HepG2 (cell line): Measurements from ENCODE around the gene STYXL2. TPM values are rescaled to one million over a fixed set of nuclear protein-coding genes. Genes with fewer than 3 reads are reported as not detected.

Source experiments
- ATAC-seq: fragments of 200-7000 bp; cut with Tn5 transposase; 3 replicates; pipeline ENCODE4 v1.9.1; 2020; ENCODE audit warnings: mild to moderate bottlenecking, moderate library complexity
- BruUV-seq: library from RNA; stranded (reverse); fragments of 400-500 nt; replicated peaks from 2 replicates; lab custom pipeline; 2021; lab: Mats Ljungman, UMichigan
- CTCF ChIA-PET: fragments of 300-600 bp; formaldehyde crosslinking; extraction: SDS; loops from one replicate; lab custom pipeline; 2021; ENCODE audit warnings: low total read pairs, inconsistent platforms, low intra/inter-chr PET ratio; lab: Yijun Ruan, JAX
- POLR2A ChIA-PET: fragments of 350-600 bp; sonication (Branson Sonifier 250); formaldehyde crosslinking; loops from one replicate; lab custom pipeline; 2020; ENCODE audit warnings: antibody characterized with exemption, inconsistent platforms; lab: Yijun Ruan, JAX
- DNase-seq: peaks from one replicate; pipeline ENCODE4 v3.0.0-alpha.2; 2015; ENCODE audit warnings: low spot score
- FAIRE-seq: peaks from 3 replicates; lab custom pipeline; 2011; peaks lifted over from hg19 to GRCh38; lab: Jason Lieb, UNC
- H2AFZ ChIP-seq: one replicate; pipeline ENCODE4 v1.6.1; 2011; ENCODE audit warnings: low read length, inconsistent platforms
- H3K27ac ChIP-seq: fragments of 300-600 bp; 3 replicates; pipeline ENCODE4 v1.8.0; 2011; ENCODE audit warnings: mixed run types, mild to moderate bottlenecking, mixed read lengths, low read length, inconsistent platforms; ENCODE audit not compliant: insufficient read depth; ENCODE audit errors: extremely low read length
- H3K27me3 ChIP-seq, 2 experiments: fragments of 200-600 bp in 1 of 2; 2 replicates in 1 of 2; 3 replicates in 1 of 2; pipeline versions ENCODE4 v1.6.0 to v1.8.0; 2011; ENCODE audit warnings: low read length in 2 of 2, mild to moderate bottlenecking in 2 of 2, moderate library complexity in 2 of 2, inconsistent platforms in 1 of 2; ENCODE audit not compliant: insufficient read depth in 2 of 2, control insufficient read depth in 1 of 2
- H3K36me3 ChIP-seq, 2 experiments: fragments of 200-600 bp in 1 of 2; replicated peaks in 1 of 2; 2 replicates in 1 of 2; 3 replicates in 1 of 2; pipeline versions ENCODE4 v1.5.1 to v1.8.0; 2011; ENCODE audit warnings: low read length in 2 of 2, inconsistent platforms in 1 of 2; ENCODE audit not compliant: insufficient read depth in 2 of 2, control insufficient read depth in 1 of 2
- H3K4me1 ChIP-seq: 2 replicates; pipeline ENCODE4 v1.5.1; 2012; ENCODE audit warnings: low read length, inconsistent platforms; ENCODE audit not compliant: insufficient read depth
- H3K4me2 ChIP-seq: 2 replicates; pipeline ENCODE4 v1.6.0; 2011; ENCODE audit warnings: low read depth, low read length, inconsistent platforms
- H3K4me3 ChIP-seq, 3 experiments: fragments of 200-600 bp in 1 of 3; sonication (generic), shearing (Covaris generic) in 1 of 3; replicated peaks in 1 of 3; 2 replicates each; pipeline ENCODE4 v1.5.1; 2011 to 2016; ENCODE audit warnings: low read length in 3 of 3, inconsistent platforms in 2 of 3, low read depth in 2 of 3, mild to moderate bottlenecking in 2 of 3, control low read depth in 1 of 3, mixed read lengths in 1 of 3; ENCODE audit not compliant: insufficient read depth in 1 of 3
- H3K79me2 ChIP-seq: one replicate; pipeline ENCODE4 v1.6.1; 2011; ENCODE audit warnings: low read length, inconsistent platforms; ENCODE audit not compliant: insufficient read depth
- H3K9ac ChIP-seq: 2 replicates; pipeline ENCODE4 v1.6.0; 2011; ENCODE audit warnings: mild to moderate bottlenecking, low read depth, low read length, inconsistent platforms; ENCODE audit not compliant: insufficient read depth
- H3K9me3 ChIP-seq: 2 replicates; pipeline ENCODE4 v1.5.1; 2012; ENCODE audit warnings: mild to moderate bottlenecking, low read length
- H4K20me1 ChIP-seq: 2 replicates; pipeline ENCODE4 v1.6.0; 2011; ENCODE audit warnings: inconsistent platforms, mild to moderate bottlenecking, low read length, moderate library complexity; ENCODE audit not compliant: insufficient read depth
- ATF1 ChIP-seq: IDR thresholded peaks from 2 replicates; pipeline ENCODE4 v1.6.1; 2016; ENCODE audit warnings: mild to moderate bottlenecking, control low read depth
- HOXA7 ChIP-seq: sonication (generic); formaldehyde crosslinking; IDR thresholded peaks from 2 replicates; pipeline ENCODE4 v1.8.1; 2022; ENCODE audit warnings: mild to moderate bottlenecking, missing genetic modification reagents, moderate library complexity
- NCOA2 ChIP-seq: sonication (generic); formaldehyde crosslinking; IDR thresholded peaks from 2 replicates; pipeline ENCODE4 v1.8.0; 2022; ENCODE audit warnings: inconsistent platforms
- SIX1 ChIP-seq: sonication (generic); formaldehyde crosslinking; IDR thresholded peaks from 2 replicates; pipeline ENCODE4 v1.4.0; 2020; ENCODE audit warnings: missing genetic modification reagents, borderline replicate concordance
- YEATS2 ChIP-seq: sonication (generic); formaldehyde crosslinking; IDR thresholded peaks from 2 replicates; pipeline ENCODE4 v1.4.0; 2020; ENCODE audit warnings: missing genetic modification reagents, borderline replicate concordance
- ZFAT ChIP-seq: sonication (generic); formaldehyde crosslinking; conservative IDR thresholded peaks from 2 replicates; pipeline ENCODE4 v1.8.1; 2023; ENCODE audit warnings: missing genetic modification reagents, inconsistent platforms
- ZFP1 ChIP-seq: IDR thresholded peaks from 2 replicates; pipeline ENCODE4 v1.6.1; 2016
- ZNF230 ChIP-seq: sonication (generic); formaldehyde crosslinking; IDR thresholded peaks from 2 replicates; pipeline ENCODE4 v1.4.0; 2020; ENCODE audit warnings: mild to moderate bottlenecking, missing genetic modification reagents
- ZNF546 ChIP-seq: sonication (generic); formaldehyde crosslinking; conservative IDR thresholded peaks from 2 replicates; pipeline ENCODE4 v1.8.1; 2023; ENCODE audit warnings: mild to moderate bottlenecking, missing genetic modification reagents
- ZNF713 ChIP-seq: sonication (generic); formaldehyde crosslinking; IDR thresholded peaks from 2 replicates; pipeline ENCODE4 v1.4.0; 2020; ENCODE audit warnings: mild to moderate bottlenecking, missing genetic modification reagents
- WGBS: methylation state at CpG from one replicate; pipeline ENCODE4 v1.1.6; 2017; ENCODE audit warnings: low lambda C conversion rate; 5-methylcytosine and 5-hydroxymethylcytosine counted together
- in situ Hi-C: cut with HindIII; loops from 2 replicates; pipeline ENCODE4 v1.10.0; 2017; ENCODE audit warnings: low pct_unique_long_range_greater_than_20kb; ENCODE audit not compliant: extremely low pct_ligation_motif_present
- intact Hi-C: fragments of 100-400 bp; cut with micrococcal nuclease; formaldehyde crosslinking; loops from one replicate; pipeline ENCODE4 v1.10.0; 2022; ENCODE audit not compliant: unreplicated experiment
- polyA plus RNA-seq, 8 experiments: library from polyadenylated mRNA; depleted of rRNA in 3 of 8; stranded (reverse) in 7 of 8; unstranded in 1 of 8; fragments of >200 nt; fragmentation: Illumina TruSeq in 4 of 8; extraction: Trizol in 4 of 8; gene quantifications; 2 replicates each; pipeline versions ENCODE4 v1.2.1 to v1.2.3, GENCODE V29; 2011 to 2016; ENCODE audit warnings: low read depth in 4 of 8, missing spikeins in 1 of 8, mixed read lengths in 1 of 8; ENCODE audit not compliant: insufficient read depth in 1 of 8
- total RNA-seq, 5 experiments: library from RNA; depleted of rRNA; stranded (reverse); fragments of >200 nt; fragmentation: Illumina TruSeq; extraction: Trizol; gene quantifications; 2 replicates each; pipeline ENCODE4 v1.2.3, GENCODE V29; 2016; ENCODE audit warnings: low read depth in 1 of 5
- TF ChIP-seq, protein P1 (sequence below): sonication (generic); formaldehyde crosslinking; IDR thresholded peaks from 2 replicates; pipeline ENCODE4 v1.8.1; 2023; ENCODE audit warnings: mild to moderate bottlenecking, inconsistent platforms, moderate library complexity, missing genetic modification reagents, borderline replicate concordance
- TF ChIP-seq, protein P2 (sequence below): sonication (generic); formaldehyde crosslinking; IDR thresholded peaks from one replicate; pipeline ENCODE4 v1.5.1; 2020; ENCODE audit warnings: mild to moderate bottlenecking, missing genetic modification reagents; ENCODE audit errors: not compliant biosample characterization
- TF ChIP-seq, protein P3 (sequence below): sonication (generic); formaldehyde crosslinking; IDR thresholded peaks from 2 replicates; pipeline ENCODE4 v1.4.0; 2020; ENCODE audit warnings: missing genetic modification reagents

STYXL2 gene
- total and polyA plus RNA-seq, 2 of the 13 experiments (the other 11 are each of a cell fraction or from before 2014, with no cell fraction given): not detected

DNA sequence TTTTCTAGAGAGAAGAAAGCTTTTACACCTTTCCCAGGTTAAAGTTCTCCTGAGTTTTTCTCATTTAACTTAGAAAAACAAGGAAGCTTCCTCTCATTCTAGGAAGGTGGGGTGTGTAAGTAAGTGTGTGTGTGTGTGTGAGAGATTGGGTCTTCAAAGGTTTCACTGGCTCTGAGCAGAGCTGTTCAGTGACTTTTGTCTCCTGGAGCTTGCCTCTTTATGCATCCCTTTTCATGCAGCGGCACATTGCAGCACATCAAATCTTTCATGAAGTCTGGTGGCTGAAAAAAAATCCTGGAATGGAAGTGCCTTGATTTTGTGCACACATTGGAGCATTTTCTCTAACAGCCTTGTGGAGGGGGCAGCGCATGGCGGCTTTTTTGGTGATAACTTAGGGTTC lies 7.1 kb upstream of the STYXL2 start:
- no TSS peak for BruUV-seq
- ChIA-PET CTCF (no interaction called here), POLR2A (no interaction called here)
- H3K4me3 ChIP-seq: no peak overlapping the region
- no peak overlapping the region for H3K9ac ChIP-seq
- in situ Hi-C loops (no loop called here), intact Hi-C loops (loop anchor here (10.0 kb wide), 1 partner anchor 618 kb away; no protein-coding TSS in a partner anchor)
- no peaks in the 10 kb centered on the region for H3K36me3 ChIP-seq
- H2AFZ ChIP-seq: no peak overlapping the region
- H3K27ac ChIP-seq: no peak overlapping the region
- ATAC-seq: no peak
- peaks cover 6 to 24% of the 10 kb centered on the region in 2 experiments; a peak in 3 of 5 replicates for H3K27me3 ChIP-seq
- H3K4me2 ChIP-seq: no peak overlapping the region
- FAIRE-seq: no peak
- WGBS: 30% methylated on average over 3 of the region's 3 CpGs
- no peaks in the 10 kb centered on the region for H3K9me3 ChIP-seq
- H3K79me2 ChIP-seq: no peaks in the 10 kb centered on the region
- H4K20me1 ChIP-seq: no peaks in the 10 kb centered on the region
- peaks cover 14% of the 10 kb centered on the region for H3K4me1 ChIP-seq
- no peak for DNase-seq
- TF ChIP-seq ZNF230 (CRISPR knock-in tag) (no peak), HOXA7 (no peak), NCOA2 (CRISPR knock-in tag) (no peak), YEATS2 (no peak), ZFP1 (CRISPR knock-in tag) (no peak), ATF1 (CRISPR knock-in tag) (no peak), ZFAT (CRISPR knock-in tag) (no peak), ZNF546 (no peak), ZNF713 (CRISPR knock-in tag) (no peak), SIX1 (CRISPR knock-in tag) (no peak)
- TF ChIP-seq, protein P1, sequence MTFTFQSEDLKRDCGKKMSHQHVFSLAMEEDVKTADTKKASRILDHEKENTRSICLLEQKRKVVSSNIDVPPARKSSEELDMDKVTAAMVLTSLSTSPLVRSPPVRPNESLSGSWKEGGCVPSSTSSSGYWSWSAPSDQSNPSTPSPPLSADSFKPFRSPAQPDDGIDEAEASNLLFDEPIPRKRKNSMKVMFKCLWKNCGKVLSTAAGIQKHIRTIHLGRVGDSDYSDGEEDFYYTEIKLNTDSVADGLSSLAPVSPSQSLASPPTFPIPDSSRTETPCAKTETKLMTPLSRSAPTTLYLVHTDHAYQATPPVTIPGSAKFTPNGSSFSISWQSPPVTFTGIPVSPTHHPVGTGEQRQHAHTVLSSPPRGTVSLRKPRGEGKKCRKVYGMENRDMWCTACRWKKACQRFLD: no peak
- TF ChIP-seq, protein P2, sequence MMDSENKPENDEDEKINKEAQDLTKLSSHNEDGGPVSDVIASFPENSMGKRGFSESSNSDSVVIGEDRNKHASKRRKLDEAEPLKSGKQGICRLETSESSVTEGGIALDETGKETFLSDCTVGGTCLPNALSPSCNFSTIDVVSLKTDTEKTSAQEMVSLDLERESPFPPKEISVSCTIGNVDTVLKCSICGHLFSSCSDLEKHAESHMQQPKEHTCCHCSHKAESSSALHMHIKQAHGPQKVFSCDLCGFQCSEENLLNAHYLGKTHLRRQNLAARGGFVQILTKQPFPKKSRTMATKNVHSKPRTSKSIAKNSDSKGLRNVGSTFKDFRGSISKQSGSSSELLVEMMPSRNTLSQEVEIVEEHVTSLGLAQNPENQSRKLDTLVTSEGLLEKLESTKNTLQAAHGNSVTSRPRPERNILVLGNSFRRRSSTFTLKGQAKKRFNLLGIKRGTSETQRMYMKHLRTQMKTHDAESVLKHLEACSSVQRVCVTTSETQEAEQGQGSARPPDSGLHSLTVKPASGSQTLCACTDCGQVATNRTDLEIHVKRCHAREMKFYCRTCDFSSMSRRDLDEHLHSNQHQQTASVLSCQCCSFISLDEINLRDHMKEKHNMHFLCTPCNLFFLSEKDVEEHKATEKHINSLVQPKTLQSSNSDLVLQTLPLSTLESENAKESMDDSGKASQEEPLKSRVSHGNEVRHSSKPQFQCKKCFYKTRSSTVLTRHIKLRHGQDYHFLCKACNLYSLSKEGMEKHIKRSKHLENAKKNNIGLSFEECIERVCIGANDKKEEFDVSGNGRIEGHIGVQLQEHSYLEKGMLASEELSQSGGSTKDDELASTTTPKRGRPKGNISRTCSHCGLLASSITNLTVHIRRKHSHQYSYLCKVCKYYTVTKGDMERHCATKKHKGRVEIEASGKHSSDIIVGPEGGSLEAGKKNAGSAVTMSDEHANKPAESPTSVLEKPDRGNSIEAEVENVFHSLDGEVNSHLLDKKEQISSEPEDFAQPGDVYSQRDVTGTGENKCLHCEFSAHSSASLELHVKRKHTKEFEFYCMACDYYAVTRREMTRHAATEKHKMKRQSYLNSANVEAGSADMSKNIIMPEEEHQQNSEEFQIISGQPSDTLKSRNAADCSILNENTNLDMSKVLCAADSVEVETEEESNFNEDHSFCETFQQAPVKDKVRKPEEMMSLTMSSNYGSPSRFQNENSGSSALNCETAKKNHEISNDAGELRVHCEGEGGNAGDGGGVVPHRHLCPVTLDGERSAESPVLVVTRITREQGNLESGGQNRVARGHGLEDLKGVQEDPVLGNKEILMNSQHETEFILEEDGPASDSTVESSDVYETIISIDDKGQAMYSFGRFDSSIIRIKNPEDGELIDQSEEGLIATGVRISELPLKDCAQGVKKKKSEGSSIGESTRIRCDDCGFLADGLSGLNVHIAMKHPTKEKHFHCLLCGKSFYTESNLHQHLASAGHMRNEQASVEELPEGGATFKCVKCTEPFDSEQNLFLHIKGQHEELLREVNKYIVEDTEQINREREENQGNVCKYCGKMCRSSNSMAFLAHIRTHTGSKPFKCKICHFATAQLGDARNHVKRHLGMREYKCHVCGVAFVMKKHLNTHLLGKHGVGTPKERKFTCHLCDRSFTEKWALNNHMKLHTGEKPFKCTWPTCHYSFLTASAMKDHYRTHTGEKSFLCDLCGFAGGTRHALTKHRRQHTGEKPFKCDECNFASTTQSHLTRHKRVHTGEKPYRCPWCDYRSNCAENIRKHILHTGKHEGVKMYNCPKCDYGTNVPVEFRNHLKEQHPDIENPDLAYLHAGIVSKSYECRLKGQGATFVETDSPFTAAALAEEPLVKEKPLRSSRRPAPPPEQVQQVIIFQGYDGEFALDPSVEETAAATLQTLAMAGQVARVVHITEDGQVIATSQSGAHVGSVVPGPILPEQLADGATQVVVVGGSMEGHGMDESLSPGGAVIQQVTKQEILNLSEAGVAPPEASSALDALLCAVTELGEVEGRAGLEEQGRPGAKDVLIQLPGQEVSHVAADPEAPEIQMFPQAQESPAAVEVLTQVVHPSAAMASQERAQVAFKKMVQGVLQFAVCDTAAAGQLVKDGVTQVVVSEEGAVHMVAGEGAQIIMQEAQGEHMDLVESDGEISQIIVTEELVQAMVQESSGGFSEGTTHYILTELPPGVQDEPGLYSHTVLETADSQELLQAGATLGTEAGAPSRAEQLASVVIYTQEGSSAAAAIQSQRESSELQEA (CRISPR knock-in tag): no peak
- TF ChIP-seq, protein P3, sequence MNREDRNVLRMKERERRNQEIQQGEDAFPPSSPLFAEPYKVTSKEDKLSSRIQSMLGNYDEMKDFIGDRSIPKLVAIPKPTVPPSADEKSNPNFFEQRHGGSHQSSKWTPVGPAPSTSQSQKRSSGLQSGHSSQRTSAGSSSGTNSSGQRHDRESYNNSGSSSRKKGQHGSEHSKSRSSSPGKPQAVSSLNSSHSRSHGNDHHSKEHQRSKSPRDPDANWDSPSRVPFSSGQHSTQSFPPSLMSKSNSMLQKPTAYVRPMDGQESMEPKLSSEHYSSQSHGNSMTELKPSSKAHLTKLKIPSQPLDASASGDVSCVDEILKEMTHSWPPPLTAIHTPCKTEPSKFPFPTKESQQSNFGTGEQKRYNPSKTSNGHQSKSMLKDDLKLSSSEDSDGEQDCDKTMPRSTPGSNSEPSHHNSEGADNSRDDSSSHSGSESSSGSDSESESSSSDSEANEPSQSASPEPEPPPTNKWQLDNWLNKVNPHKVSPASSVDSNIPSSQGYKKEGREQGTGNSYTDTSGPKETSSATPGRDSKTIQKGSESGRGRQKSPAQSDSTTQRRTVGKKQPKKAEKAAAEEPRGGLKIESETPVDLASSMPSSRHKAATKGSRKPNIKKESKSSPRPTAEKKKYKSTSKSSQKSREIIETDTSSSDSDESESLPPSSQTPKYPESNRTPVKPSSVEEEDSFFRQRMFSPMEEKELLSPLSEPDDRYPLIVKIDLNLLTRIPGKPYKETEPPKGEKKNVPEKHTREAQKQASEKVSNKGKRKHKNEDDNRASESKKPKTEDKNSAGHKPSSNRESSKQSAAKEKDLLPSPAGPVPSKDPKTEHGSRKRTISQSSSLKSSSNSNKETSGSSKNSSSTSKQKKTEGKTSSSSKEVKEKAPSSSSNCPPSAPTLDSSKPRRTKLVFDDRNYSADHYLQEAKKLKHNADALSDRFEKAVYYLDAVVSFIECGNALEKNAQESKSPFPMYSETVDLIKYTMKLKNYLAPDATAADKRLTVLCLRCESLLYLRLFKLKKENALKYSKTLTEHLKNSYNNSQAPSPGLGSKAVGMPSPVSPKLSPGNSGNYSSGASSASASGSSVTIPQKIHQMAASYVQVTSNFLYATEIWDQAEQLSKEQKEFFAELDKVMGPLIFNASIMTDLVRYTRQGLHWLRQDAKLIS (CRISPR knock-in tag): no peak
